AG09319 (cell line): ENCODE measurements around the gene VAV2.

Source experiments
- DNase-seq: peaks from one replicate; pipeline ENCODE4 v3.0.0-alpha.2; 2010; ENCODE audit warnings: low read depth; ENCODE audit errors: extremely low read depth
- CTCF ChIP-seq: IDR thresholded peaks from 2 replicates; pipeline ENCODE4 v1.5.1; 2011; ENCODE audit warnings: low read depth, mild to moderate bottlenecking, inconsistent platforms, low read length, moderate library complexity

VAV2 gene

DNA sequence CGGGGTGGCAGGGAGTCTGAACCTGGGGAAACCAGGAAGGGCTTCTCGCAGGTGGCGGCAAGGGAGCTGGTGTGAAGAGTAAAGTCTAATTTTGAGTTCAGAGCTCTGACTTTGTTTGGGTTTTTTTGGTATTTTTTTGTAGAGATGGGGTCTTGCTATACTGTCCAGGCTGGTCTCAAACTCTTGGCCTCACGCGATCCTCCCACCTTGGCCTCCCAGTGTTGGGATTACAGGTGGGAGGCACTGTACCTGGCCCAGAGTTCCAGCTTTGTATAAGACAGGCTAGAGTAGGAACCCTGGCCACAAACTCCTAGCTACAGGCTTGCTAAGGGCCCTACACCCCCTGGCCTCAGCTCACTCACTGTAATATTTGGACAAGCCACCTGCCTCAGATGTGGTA lies 148.9 kb downstream of the VAV2 start:
- TF ChIP-seq CTCF, result no peak
- no peak for DNase-seq

DNA sequence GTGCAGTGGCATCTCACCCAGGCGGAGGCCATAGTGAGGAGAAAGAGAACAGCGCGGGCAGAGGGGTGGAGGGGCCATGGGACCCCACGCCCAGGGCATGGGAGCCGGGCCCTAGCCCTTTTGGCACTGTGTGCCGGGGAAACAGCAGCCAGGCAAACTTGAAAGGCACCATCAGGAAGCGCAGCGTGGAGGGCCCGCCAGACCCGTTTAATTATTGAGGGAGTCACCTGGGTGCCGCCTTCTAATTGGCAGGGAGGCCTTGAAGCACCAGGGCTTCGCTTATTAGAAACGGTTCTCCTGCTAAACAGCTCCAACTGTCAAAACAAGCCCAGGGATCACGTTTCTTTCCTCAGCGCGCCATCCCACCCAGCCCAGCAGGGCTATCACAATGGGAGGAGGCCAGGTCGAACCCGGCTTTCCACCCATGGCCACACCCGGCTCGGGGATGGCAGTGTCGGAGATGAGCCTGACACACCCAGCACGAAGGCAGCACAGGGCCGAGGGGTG lies 149.3 kb downstream of the VAV2 start:
- DNase-seq, result no peak

GRCh38 chr9:133842174-133842573 lies 149.9 kb downstream of the VAV2 start:
- TF ChIP-seq CTCF, result no peak
- no peak for DNase-seq

More for the DNA sequence above, 149.3 kb downstream of the VAV2 start:
- TF ChIP-seq CTCF, result no peak

GRCh38 chr9:133841167-133841812 lies 150.8 kb downstream of the VAV2 start:
- no peak for TF ChIP-seq CTCF
- no peak for DNase-seq

- DNase-seq, result peak; percentile 15
- no peak for TF ChIP-seq CTCF
Observed at GRCh38 chr9:133839822-133840329, 152.2 kb downstream of the VAV2 start.

- TF ChIP-seq CTCF, result no peak
- no peak for DNase-seq
Observed at GRCh38 chr9:133838859-133839507, 153.1 kb downstream of the VAV2 start.
